K562 (cell line): ENCODE data around the gene CD36. TPM values are rescaled to one million over a fixed set of nuclear protein-coding genes. Genes with fewer than 3 reads are reported as not detected.

Experiments
- ATAC-seq: fragments of 200-7000 bp; cut with Tn5 transposase; 3 replicates; pipeline ENCODE4 v1.9.1; 2020; ENCODE audit warnings: moderate library complexity
- BruUV-seq: library from RNA; stranded (reverse); fragments of 400-500 nt; replicated peaks from 2 replicates; lab custom pipeline; 2021; lab: Mats Ljungman, UMichigan
- CTCF ChIA-PET: fragments of 300-600 bp; formaldehyde crosslinking; extraction: SDS; loops from one replicate; lab custom pipeline; 2021; ENCODE audit warnings: low intra/inter-chr PET ratio; lab: Yijun Ruan, JAX
- POLR2A ChIA-PET: fragments of 300-600, 350-650 bp; sonication (Branson Sonifier 250); formaldehyde crosslinking; extraction: SDS; loops from one replicate; lab custom pipeline; 2021; ENCODE audit warnings: antibody characterized with exemption, inconsistent platforms; lab: Yijun Ruan, JAX
- DNase-seq, 4 experiments: peaks; one replicate each; pipeline versions ENCODE4 v3.0.0 to v3.0.0-alpha.2; 2011 to 2018; ENCODE audit warnings: low spot score in 3 of 4, mixed read lengths in 3 of 4; ENCODE audit errors: extremely low read depth in 1 of 4
- FAIRE-seq: peaks from 2 replicates; lab custom pipeline; 2011; peaks lifted over from hg19 to GRCh38; lab: Jason Lieb, UNC
- H2AFZ ChIP-seq: 2 replicates; pipeline ENCODE4 v1.6.0; 2011; ENCODE audit warnings: low read depth, low read length, control low read depth, inconsistent platforms
- H3K27ac ChIP-seq: fragments of 200-600 bp; 3 replicates; pipeline ENCODE4 v1.8.0; 2011; ENCODE audit warnings: low read depth, mild to moderate bottlenecking, control low read depth, inconsistent platforms, low read length, moderate library complexity, mixed read lengths; ENCODE audit errors: extremely low read depth
- H3K27me3 ChIP-seq, 2 experiments: fragments of 300-600 bp in 1 of 2; 2 replicates in 1 of 2; 3 replicates in 1 of 2; pipeline versions ENCODE4 v1.6.0 to v1.8.0; 2011; ENCODE audit warnings: inconsistent platforms in 2 of 2, low read length in 2 of 2, mild to moderate bottlenecking in 1 of 2, mixed read lengths in 1 of 2, moderate library complexity in 1 of 2; ENCODE audit not compliant: control insufficient read depth in 2 of 2, insufficient read depth in 2 of 2
- H3K36me3 ChIP-seq: fragments of 300-600 bp; 3 replicates; pipeline ENCODE4 v1.8.0; 2011; ENCODE audit warnings: mild to moderate bottlenecking, low read length, inconsistent platforms; ENCODE audit not compliant: control insufficient read depth, insufficient read depth
- H3K4me1 ChIP-seq, 2 experiments: fragments of 200-600 bp in 1 of 2; replicated peaks in 1 of 2; 2 replicates in 1 of 2; 3 replicates in 1 of 2; pipeline versions ENCODE4 v1.5.1 to v1.8.0; 2011; ENCODE audit warnings: inconsistent platforms in 2 of 2, low read length in 2 of 2, mild to moderate bottlenecking in 1 of 2, mixed read lengths in 1 of 2, moderate library complexity in 1 of 2; ENCODE audit not compliant: control insufficient read depth in 2 of 2, insufficient read depth in 2 of 2
- H3K4me2 ChIP-seq: 2 replicates; pipeline ENCODE4 v1.6.1; 2011; ENCODE audit warnings: low read length, control low read depth, inconsistent platforms, mixed read lengths; ENCODE audit not compliant: insufficient read depth
- H3K4me3 ChIP-seq: fragments of 200-600 bp; sonication (generic), shearing (Covaris generic); 2 replicates; pipeline ENCODE4 v1.5.1; 2016; ENCODE audit warnings: control low read depth, inconsistent platforms
- H3K79me2 ChIP-seq: fragments of 200-600 bp; 3 replicates; pipeline ENCODE4 v1.8.0; 2011; ENCODE audit warnings: low read length, inconsistent platforms; ENCODE audit not compliant: control insufficient read depth, insufficient read depth
- H3K9ac ChIP-seq, 2 experiments: 2 replicates each; pipeline versions ENCODE4 v1.6.0 to v1.6.1; 2011; ENCODE audit warnings: low read depth in 2 of 2, low read length in 2 of 2, control low read depth in 1 of 2, inconsistent platforms in 1 of 2, mild to moderate bottlenecking in 1 of 2, mixed read lengths in 1 of 2; ENCODE audit not compliant: insufficient read depth in 1 of 2
- H3K9me1 ChIP-seq: one replicate; pipeline ENCODE4 v1.6.0; 2011; ENCODE audit warnings: inconsistent platforms, mild to moderate bottlenecking, low read length, moderate library complexity; ENCODE audit not compliant: control insufficient read depth, insufficient read depth
- H3K9me3 ChIP-seq: replicated peaks from 2 replicates; pipeline ENCODE4 v1.5.1; 2011; ENCODE audit warnings: low read depth, low read length, inconsistent platforms; ENCODE audit not compliant: control insufficient read depth, insufficient read depth
- H4K20me1 ChIP-seq: replicated peaks from 2 replicates; pipeline ENCODE4 v1.6.1; 2011; ENCODE audit warnings: low read length, inconsistent platforms, mixed read lengths; ENCODE audit not compliant: control insufficient read depth, insufficient read depth
- ADNP ChIP-seq: fragments of 200-800 bp; sonication (Bioruptor generic); IDR thresholded peaks from 2 replicates; pipeline ENCODE4 v1.6.1; 2016; ENCODE audit warnings: missing genetic modification characterization, missing compliant biosample characterization
- ATF1 ChIP-seq, 2 experiments: fragments of 450-650 bp in 1 of 2; IDR thresholded peaks; 2 replicates each; pipeline ENCODE4 v1.6.1; 2016; ENCODE audit warnings: missing compliant biosample characterization in 1 of 2, missing genetic modification characterization in 1 of 2
- BACH1 ChIP-seq: fragments of 200-800 bp; sonication (Bioruptor generic); IDR thresholded peaks from 2 replicates; pipeline ENCODE4 v1.6.1; 2016; ENCODE audit warnings: missing genetic modification characterization, missing compliant biosample characterization
- CBX3 ChIP-seq, 2 experiments: IDR thresholded peaks; 1 replicate in 1 of 2; 2 replicates in 1 of 2; pipeline ENCODE4 v1.6.1; 2012; ENCODE audit warnings: inconsistent platforms in 2 of 2, low read length in 2 of 2, borderline replicate concordance in 1 of 2, control low read depth in 1 of 2
- DPF2 ChIP-seq: fragments of 450-650 bp; IDR thresholded peaks from 2 replicates; pipeline ENCODE4 v1.6.1; 2016
- HCFC1 ChIP-seq: IDR thresholded peaks from 2 replicates; pipeline ENCODE4 v1.6.1; 2012; ENCODE audit warnings: low read depth, low read length, improper control_type of control experiment
- HNRNPH1 ChIP-seq: fragments of 200-400 bp; formaldehyde crosslinking; optimal IDR thresholded peaks from 2 replicates; pipeline ENCODE3; 2017; ENCODE audit warnings: low read depth, mild to moderate bottlenecking, low read length, moderate library complexity
- MCM2 ChIP-seq: fragments of 450-650 bp; IDR thresholded peaks from 2 replicates; pipeline ENCODE4 v1.6.1; 2017; ENCODE audit warnings: low read depth, mild to moderate bottlenecking
- MTA2 ChIP-seq: fragments of 450-650 bp; IDR thresholded peaks from 2 replicates; pipeline ENCODE4 v1.6.1; 2016; ENCODE audit warnings: low read depth
- NFATC3 ChIP-seq: fragments of 450-650 bp; IDR thresholded peaks from 2 replicates; pipeline ENCODE4 v1.6.1; 2017; ENCODE audit warnings: mild to moderate bottlenecking
- NR2F6 ChIP-seq: fragments of 450-650 bp; formaldehyde crosslinking; IDR thresholded peaks from 2 replicates; pipeline ENCODE4 v1.4.0; 2020; ENCODE audit warnings: mild to moderate bottlenecking
- PML ChIP-seq: IDR thresholded peaks from 2 replicates; pipeline ENCODE4 v1.6.1; 2012; ENCODE audit warnings: low read length, inconsistent platforms
- SETDB1 ChIP-seq: IDR thresholded peaks from one replicate; pipeline ENCODE4 v1.6.1; 2012; ENCODE audit warnings: low read length, control low read depth, inconsistent platforms
- SMAD1 ChIP-seq: fragments of 150-350 bp; IDR thresholded peaks from 2 replicates; pipeline ENCODE4 v1.6.1; 2014; ENCODE audit warnings: low read length, low read depth; ENCODE audit not compliant: partially characterized antibody
- SREBF1 ChIP-seq: fragments of 150-350 bp; IDR thresholded peaks from 2 replicates; pipeline ENCODE4 v1.6.1; 2014; ENCODE audit warnings: antibody characterized with exemption, low read depth, low read length, borderline replicate concordance
- TCF7L2 ChIP-seq: fragments of 150-350 bp; IDR thresholded peaks from 2 replicates; pipeline ENCODE4 v1.6.1; 2016; ENCODE audit warnings: low read depth, mild to moderate bottlenecking, low read length, moderate library complexity
- ZBED1 ChIP-seq: IDR thresholded peaks from 2 replicates; pipeline ENCODE4 v1.6.1; 2014
- ZNF274 ChIP-seq: IDR thresholded peaks from 2 replicates; pipeline ENCODE4 v1.6.1; 2011; ENCODE audit warnings: low read depth, mild to moderate bottlenecking, low read length, moderate library complexity, borderline replicate concordance
- in situ Hi-C: fragments of 300-500 bp; cut with MboI; formaldehyde crosslinking; loops from 4 replicates; pipeline ENCODE4 v1.15.0; 2018; ENCODE audit warnings: inconsistent platforms, mixed read lengths
- intact Hi-C: fragments of 100-400 bp; cut with micrococcal nuclease; formaldehyde crosslinking; loops from 2 replicates; pipeline ENCODE4 v1.14.2; 2022
- polyA plus RNA-seq, 8 experiments: library from polyadenylated mRNA; depleted of rRNA in 4 of 8; stranded (reverse) in 5 of 8; unstranded in 3 of 8; fragments of >200 nt; fragmentation: Nextera tagmentation in 2 of 8; fragmentation: Illumina TruSeq in 1 of 8; extraction: Ambion mirVana in 2 of 8; extraction: Trizol in 1 of 8; gene quantifications; 2 replicates each; pipeline versions ENCODE4 v1.2.1 to v1.2.3, GENCODE V29; 2011 to 2014; ENCODE audit warnings: inconsistent platforms in 1 of 8, missing spikeins in 1 of 8
- total RNA-seq, 7 experiments: library from RNA; depleted of rRNA in 6 of 7; stranded (reverse); fragments of >200 nt in 6 of 7; fragmentation: Illumina TruSeq in 2 of 7; extraction: Trizol in 2 of 7; gene quantifications; 2 replicates each; pipeline versions ENCODE4 v1.2.1 to v1.2.3, GENCODE V29; 2011 to 2021; ENCODE audit warnings: low replicate concordance in 1 of 7
- TF ChIP-seq, protein P1 (sequence below): fragments of 450-650 bp; IDR thresholded peaks from 2 replicates; pipeline ENCODE4 v1.6.1; 2018; ENCODE audit not compliant: partially characterized antibody
- TF ChIP-seq, protein P2 (sequence below), 3 experiments: IDR thresholded peaks in 2 of 3; conservative IDR thresholded peaks in 1 of 3; 2 replicates each; pipeline ENCODE4 v1.5.1; 2011 to 2012; ENCODE audit warnings: low read length in 3 of 3, mild to moderate bottlenecking in 3 of 3, control low read depth in 2 of 3, improper control_type of control experiment in 1 of 3, inconsistent platforms in 1 of 3, low read depth in 1 of 3, mixed read lengths in 1 of 3, moderate library complexity in 1 of 3; ENCODE audit not compliant: insufficient read depth in 2 of 3

CD36 gene
- total and polyA plus RNA-seq, 9 of the 15 experiments (the other 6 are each of a cell fraction or from before 2014, with no cell fraction given), result 0.09 to 4.0 (median 0.42) TPM

DNA sequence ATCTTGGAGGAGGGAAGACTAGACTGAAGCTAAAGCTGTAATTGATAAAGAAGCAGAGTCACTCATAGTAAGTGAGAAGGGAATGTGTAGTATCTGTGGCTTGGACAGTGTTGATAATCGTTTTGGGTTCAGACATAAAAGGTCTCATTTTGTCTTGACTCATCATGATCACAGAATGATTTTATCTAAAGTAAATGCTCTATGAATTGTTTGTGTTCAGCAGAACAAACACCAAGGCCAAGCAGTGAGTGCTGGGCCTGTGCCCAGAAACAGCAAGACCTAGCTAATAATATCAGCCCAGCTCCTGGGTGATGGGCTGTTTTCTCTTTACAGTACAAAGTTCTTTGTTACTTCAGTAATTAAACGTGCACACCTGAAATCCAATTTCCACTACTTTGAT lies 26.7 kb upstream of the CD36 start (continued):
- no peak for TF ChIP-seq CBX3 (IDR thresholded peaks at IDR 0.05; ENCODE audit: borderline replicate concordance in 1 of 2, low read length in 2 of 2)
- no peak for TF ChIP-seq ZBED1
- no peak for TF ChIP-seq MTA2
- TF ChIP-seq, all 486 proteins: peak for 0

DNA sequence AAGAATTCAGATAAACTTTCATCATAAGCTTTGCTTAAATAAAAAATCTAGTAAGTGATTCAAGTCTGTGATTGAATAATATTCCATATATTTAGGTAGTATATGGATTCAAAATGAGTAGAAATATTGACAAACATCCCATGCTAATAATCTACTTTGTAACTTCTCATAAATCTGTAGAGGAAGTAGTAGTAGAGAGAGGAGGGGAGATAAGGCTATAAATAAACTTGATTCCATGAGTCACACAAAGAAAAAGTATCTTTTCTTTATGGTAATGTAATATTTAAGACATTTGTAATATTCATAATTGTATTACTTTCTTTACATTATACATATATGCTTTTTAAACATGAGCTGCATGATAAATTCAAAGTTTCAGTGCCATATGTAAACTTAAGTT lies 25.6 kb upstream of the CD36 start:
- H3K27ac ChIP-seq, result no peak overlapping the region
- intact Hi-C loops (no loop called here), in situ Hi-C loops (no loop called here)
- no peaks in the 10 kb centered on the region for H3K9me3 ChIP-seq
- no peak for ATAC-seq
- no peaks in the 10 kb centered on the region for H3K36me3 ChIP-seq
- CTCF ChIA-PET, result no interaction called here
- no peak overlapping the region for H3K4me2 ChIP-seq
- no peak overlapping the region for H2AFZ ChIP-seq
- H4K20me1 ChIP-seq, result no peaks in the 10 kb centered on the region
- no peaks in the 10 kb centered on the region for H3K4me1 ChIP-seq
- no peak overlapping the region for H3K9ac ChIP-seq
- FAIRE-seq, result no peak
- H3K4me3 ChIP-seq, result no peak overlapping the region
- POLR2A ChIA-PET, result no interaction called here
- DNase-seq, result no peak
- no peaks in the 10 kb centered on the region for H3K9me1 ChIP-seq
- no peaks in the 10 kb centered on the region for H3K79me2 ChIP-seq
- H3K27me3 ChIP-seq, result no peaks in the 10 kb centered on the region
- BruUV-seq, result no TSS peak
- TF ChIP-seq NFATC3 (no peak), SMAD1 (no peak), ADNP (no peak), DPF2 (no peak), SREBF1 (no peak), ATF1 (CRISPR knock-in tag; IDR thresholded peaks at IDR 0.05) (no peak), ATF1 (tag; IDR thresholded peaks at IDR 0.05) (no peak), TCF7L2 (no peak), HCFC1 (no peak), NR2F6 (CRISPR knock-in tag) (no peak), PML (no peak), MCM2 (no peak), BACH1 (tag) (no peak), SETDB1 (no peak), HNRNPH1 (no peak), ZNF274 (no peak)
- TF ChIP-seq, protein P1, sequence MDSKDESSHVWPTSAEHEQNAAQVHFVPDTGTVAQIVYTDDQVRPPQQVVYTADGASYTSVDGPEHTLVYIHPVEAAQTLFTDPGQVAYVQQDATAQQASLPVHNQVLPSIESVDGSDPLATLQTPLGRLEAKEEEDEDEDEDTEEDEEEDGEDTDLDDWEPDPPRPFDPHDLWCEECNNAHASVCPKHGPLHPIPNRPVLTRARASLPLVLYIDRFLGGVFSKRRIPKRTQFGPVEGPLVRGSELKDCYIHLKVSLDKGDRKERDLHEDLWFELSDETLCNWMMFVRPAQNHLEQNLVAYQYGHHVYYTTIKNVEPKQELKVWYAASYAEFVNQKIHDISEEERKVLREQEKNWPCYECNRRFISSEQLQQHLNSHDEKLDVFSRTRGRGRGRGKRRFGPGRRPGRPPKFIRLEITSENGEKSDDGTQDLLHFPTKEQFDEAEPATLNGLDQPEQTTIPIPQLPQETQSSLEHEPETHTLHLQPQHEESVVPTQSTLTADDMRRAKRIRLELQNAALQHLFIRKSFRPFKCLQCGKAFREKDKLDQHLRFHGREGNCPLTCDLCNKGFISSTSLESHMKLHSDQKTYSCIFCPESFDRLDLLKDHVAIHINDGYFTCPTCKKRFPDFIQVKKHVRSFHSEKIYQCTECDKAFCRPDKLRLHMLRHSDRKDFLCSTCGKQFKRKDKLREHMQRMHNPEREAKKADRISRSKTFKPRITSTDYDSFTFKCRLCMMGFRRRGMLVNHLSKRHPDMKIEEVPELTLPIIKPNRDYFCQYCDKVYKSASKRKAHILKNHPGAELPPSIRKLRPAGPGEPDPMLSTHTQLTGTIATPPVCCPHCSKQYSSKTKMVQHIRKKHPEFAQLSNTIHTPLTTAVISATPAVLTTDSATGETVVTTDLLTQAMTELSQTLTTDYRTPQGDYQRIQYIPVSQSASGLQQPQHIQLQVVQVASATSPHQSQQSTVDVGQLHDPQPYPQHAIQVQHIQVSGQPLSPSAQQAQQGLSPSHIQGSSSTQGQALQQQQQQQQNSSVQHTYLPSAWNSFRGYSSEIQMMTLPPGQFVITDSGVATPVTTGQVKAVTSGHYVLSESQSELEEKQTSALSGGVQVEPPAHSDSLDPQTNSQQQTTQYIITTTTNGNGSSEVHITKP, result no peak
- TF ChIP-seq, protein P2, sequence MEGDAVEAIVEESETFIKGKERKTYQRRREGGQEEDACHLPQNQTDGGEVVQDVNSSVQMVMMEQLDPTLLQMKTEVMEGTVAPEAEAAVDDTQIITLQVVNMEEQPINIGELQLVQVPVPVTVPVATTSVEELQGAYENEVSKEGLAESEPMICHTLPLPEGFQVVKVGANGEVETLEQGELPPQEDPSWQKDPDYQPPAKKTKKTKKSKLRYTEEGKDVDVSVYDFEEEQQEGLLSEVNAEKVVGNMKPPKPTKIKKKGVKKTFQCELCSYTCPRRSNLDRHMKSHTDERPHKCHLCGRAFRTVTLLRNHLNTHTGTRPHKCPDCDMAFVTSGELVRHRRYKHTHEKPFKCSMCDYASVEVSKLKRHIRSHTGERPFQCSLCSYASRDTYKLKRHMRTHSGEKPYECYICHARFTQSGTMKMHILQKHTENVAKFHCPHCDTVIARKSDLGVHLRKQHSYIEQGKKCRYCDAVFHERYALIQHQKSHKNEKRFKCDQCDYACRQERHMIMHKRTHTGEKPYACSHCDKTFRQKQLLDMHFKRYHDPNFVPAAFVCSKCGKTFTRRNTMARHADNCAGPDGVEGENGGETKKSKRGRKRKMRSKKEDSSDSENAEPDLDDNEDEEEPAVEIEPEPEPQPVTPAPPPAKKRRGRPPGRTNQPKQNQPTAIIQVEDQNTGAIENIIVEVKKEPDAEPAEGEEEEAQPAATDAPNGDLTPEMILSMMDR (IDR thresholded peaks at IDR 0.05 in 2 of 3, conservative IDR thresholded peaks at IDR 0.05 in 1 of 3; ENCODE audit: insufficient read depth in 2 of 3, low read depth in 1 of 3, low read length in 3 of 3), result no peak
